Caco-2 (cell line): Measurements from ENCODE around the gene CHSY1. TPM values are rescaled to one million over a fixed set of nuclear protein-coding genes. Genes with fewer than 3 reads are reported as not detected.
A peak's percentile ranks its signal among the peaks of the same experiment; 100 is the strongest.

Experiments
- BruUV-seq: library from RNA; stranded (reverse); fragments of 400-500 nt; replicated peaks from 2 replicates; lab custom pipeline; 2021; lab: Mats Ljungman, UMichigan
- CTCF ChIA-PET: fragments of 300-600 bp; sonication (Branson Sonifier 250); formaldehyde crosslinking; loops from one replicate; lab custom pipeline; 2022; ENCODE audit warnings: antibody characterized with exemption; lab: Charles Lee
- POLR2A ChIA-PET: fragments of 300-600 bp; sonication (Branson Sonifier 250); formaldehyde crosslinking; loops from one replicate; lab custom pipeline; 2022; ENCODE audit warnings: antibody characterized with exemption; lab: Charles Lee
- DNase-seq, 2 experiments: peaks; one replicate each; pipeline versions ENCODE4 v3.0.0 to v3.0.0-alpha.2; 2020 to 2022
- H3K27me3 ChIP-seq: replicated peaks from 2 replicates; pipeline ENCODE4 v1.6.0; 2011; ENCODE audit warnings: low read length; ENCODE audit not compliant: control insufficient read depth, insufficient read depth
- H3K36me3 ChIP-seq: 2 replicates; pipeline ENCODE4 v1.5.1; 2011; ENCODE audit warnings: low read length; ENCODE audit not compliant: control insufficient read depth, insufficient read depth
- H3K4me1 ChIP-seq: fragments of 250-450 bp; sonication (Bioruptor Pico); 2 replicates; pipeline ENCODE4 v1.5.1; 2020; ENCODE audit warnings: mild to moderate bottlenecking
- H3K4me3 ChIP-seq: 2 replicates; pipeline ENCODE4 v1.5.1; 2011; ENCODE audit warnings: low read depth, mild to moderate bottlenecking, control low read depth, low read length
- H3K9me3 ChIP-seq: fragments of 250-450 bp; sonication (Bioruptor Pico); 2 replicates; pipeline ENCODE4 v1.5.1; 2020; ENCODE audit warnings: mild to moderate bottlenecking, moderate library complexity
- H3K27ac Mint-ChIP-seq: one replicate; pipeline ENCODE4 v1.8.0; 2022; ENCODE audit warnings: mixed read lengths; ENCODE audit not compliant: unreplicated experiment
- H3K27me3 Mint-ChIP-seq: one replicate; pipeline ENCODE4 v1.8.0; 2022; ENCODE audit warnings: mixed read lengths; ENCODE audit not compliant: insufficient read depth, unreplicated experiment
- H3K36me3 Mint-ChIP-seq: one replicate; pipeline ENCODE4 v1.8.0; 2022; ENCODE audit warnings: mild to moderate bottlenecking, mixed read lengths; ENCODE audit not compliant: insufficient read depth, unreplicated experiment
- H3K4me1 Mint-ChIP-seq: one replicate; pipeline ENCODE4 v1.8.0; 2022; ENCODE audit warnings: low read depth, mixed read lengths; ENCODE audit not compliant: unreplicated experiment
- H3K4me3 Mint-ChIP-seq: one replicate; pipeline ENCODE4 v1.8.0; 2022; ENCODE audit warnings: mild to moderate bottlenecking, moderate library complexity, mixed read lengths; ENCODE audit not compliant: unreplicated experiment
- H3K9me3 Mint-ChIP-seq: one replicate; pipeline ENCODE4 v1.8.0; 2022; ENCODE audit warnings: mixed read lengths; ENCODE audit not compliant: unreplicated experiment
- intact Hi-C: fragments of 100-400 bp; cut with micrococcal nuclease; formaldehyde crosslinking; loops from one replicate; pipeline ENCODE4 v1.10.0; 2022; ENCODE audit not compliant: unreplicated experiment
- total RNA-seq: library from RNA; stranded (reverse); gene quantifications from 2 replicates; pipeline ENCODE4 v1.2.3, GENCODE V29; 2022
- TF ChIP-seq, protein P1 (sequence below), 2 experiments: fragments of 200-600 bp in 1 of 2; IDR thresholded peaks; 1 replicate in 1 of 2; 2 replicates in 1 of 2; pipeline versions ENCODE4 v1.5.1 to v1.8.0; 2011 to 2022; ENCODE audit warnings: antibody characterized with exemption in 1 of 2, control low read depth in 1 of 2, inconsistent platforms in 1 of 2, low read depth in 1 of 2, low read length in 1 of 2, mild to moderate bottlenecking in 1 of 2, moderate library complexity in 1 of 2; ENCODE audit not compliant: insufficient read depth in 1 of 2, severe bottlenecking in 1 of 2, unreplicated experiment in 1 of 2

Gene CHSY1
- total RNA-seq, 1 experiment from 2014 or later, result 18.7 TPM

GRCh38 chr15:101203607-101204189 lies 48.1 kb downstream of the CHSY1 start:
- CTCF ChIA-PET, result no interaction called here
- Histone ChIP-seq H3K4me3 (no peak overlapping the region), H3K9me3 (no peaks in the 10 kb centered on the region), H3K4me1 (no peaks in the 10 kb centered on the region), H3K27me3 (no peaks in the 10 kb centered on the region), H3K36me3 (no peaks in the 10 kb centered on the region; the same call in 1 of the 2 replicates)
- no peak for DNase-seq
- BruUV-seq, result no TSS peak
- H3K4me3 Mint-ChIP-seq, result no peak overlapping the region
- no peak overlapping the region for H3K27ac Mint-ChIP-seq
- no peaks in the 10 kb centered on the region for H3K27me3 Mint-ChIP-seq
- TF ChIP-seq, protein P1, sequence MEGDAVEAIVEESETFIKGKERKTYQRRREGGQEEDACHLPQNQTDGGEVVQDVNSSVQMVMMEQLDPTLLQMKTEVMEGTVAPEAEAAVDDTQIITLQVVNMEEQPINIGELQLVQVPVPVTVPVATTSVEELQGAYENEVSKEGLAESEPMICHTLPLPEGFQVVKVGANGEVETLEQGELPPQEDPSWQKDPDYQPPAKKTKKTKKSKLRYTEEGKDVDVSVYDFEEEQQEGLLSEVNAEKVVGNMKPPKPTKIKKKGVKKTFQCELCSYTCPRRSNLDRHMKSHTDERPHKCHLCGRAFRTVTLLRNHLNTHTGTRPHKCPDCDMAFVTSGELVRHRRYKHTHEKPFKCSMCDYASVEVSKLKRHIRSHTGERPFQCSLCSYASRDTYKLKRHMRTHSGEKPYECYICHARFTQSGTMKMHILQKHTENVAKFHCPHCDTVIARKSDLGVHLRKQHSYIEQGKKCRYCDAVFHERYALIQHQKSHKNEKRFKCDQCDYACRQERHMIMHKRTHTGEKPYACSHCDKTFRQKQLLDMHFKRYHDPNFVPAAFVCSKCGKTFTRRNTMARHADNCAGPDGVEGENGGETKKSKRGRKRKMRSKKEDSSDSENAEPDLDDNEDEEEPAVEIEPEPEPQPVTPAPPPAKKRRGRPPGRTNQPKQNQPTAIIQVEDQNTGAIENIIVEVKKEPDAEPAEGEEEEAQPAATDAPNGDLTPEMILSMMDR (IDR thresholded peaks at IDR 0.05; ENCODE audit: insufficient read depth in 1 of 2, low read depth in 1 of 2, low read length in 1 of 2, severe bottlenecking in 1 of 2, unreplicated experiment in 1 of 2), result no peak
- no peaks in the 10 kb centered on the region for H3K9me3 Mint-ChIP-seq
- POLR2A ChIA-PET, result no interaction called here
- H3K36me3 Mint-ChIP-seq, result peaks cover 7% of the 10 kb centered on the region
- intact Hi-C loops, result no loop called here
- H3K4me1 Mint-ChIP-seq, result no peaks in the 10 kb centered on the region

DNA sequence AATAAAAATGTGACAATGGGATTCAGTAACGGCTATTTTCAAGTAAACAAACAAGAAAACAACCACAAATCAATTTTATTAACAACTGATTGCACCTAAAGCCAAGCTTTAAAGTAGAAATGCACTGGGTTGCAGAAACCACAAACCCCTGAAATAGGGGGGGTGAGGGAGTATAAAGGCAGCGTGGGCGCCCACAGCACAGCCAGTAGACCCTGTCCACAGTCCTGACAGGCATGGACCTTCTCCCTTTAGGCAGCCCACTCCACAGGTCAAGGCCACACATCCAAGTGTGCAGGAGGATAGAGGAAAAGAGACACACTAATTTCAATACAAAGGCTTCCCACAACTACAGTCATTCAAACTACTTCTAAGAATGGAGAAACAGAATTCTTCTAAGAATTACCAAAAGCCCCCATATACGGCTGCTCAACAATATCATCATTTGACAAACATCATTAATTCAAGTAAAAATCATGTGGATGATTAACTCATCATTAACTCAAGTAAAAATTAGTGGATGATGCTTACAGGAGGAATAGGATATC lies 48.7 kb downstream of the CHSY1 start:
- no peak overlapping the region for H3K4me3 ChIP-seq
- BruUV-seq, result no TSS peak
- CTCF ChIA-PET, result no interaction called here
- Mint-ChIP-seq H3K4me3 (no peak overlapping the region), H3K4me1 (no peaks in the 10 kb centered on the region), H3K27ac (no peak overlapping the region), H3K27me3 (no peaks in the 10 kb centered on the region), H3K36me3 (peaks cover 7% of the 10 kb centered on the region), H3K9me3 (no peaks in the 10 kb centered on the region)
- H3K4me1 ChIP-seq, result no peaks in the 10 kb centered on the region
- no peaks in the 10 kb centered on the region for H3K9me3 ChIP-seq
- DNase-seq, result no peak
- intact Hi-C loops, result no loop called here
- TF ChIP-seq, protein P1 (IDR thresholded peaks at IDR 0.05; ENCODE audit: insufficient read depth in 1 of 2, low read depth in 1 of 2, low read length in 1 of 2, severe bottlenecking in 1 of 2, unreplicated experiment in 1 of 2), result no peak
- H3K27me3 ChIP-seq, result no peaks in the 10 kb centered on the region
- H3K36me3 ChIP-seq, result no peaks in the 10 kb centered on the region; the same call in 1 of the 2 replicates
- POLR2A ChIA-PET, result no interaction called here

- H3K36me3 ChIP-seq, result no peaks in the 10 kb centered on the region
- no peaks in the 10 kb centered on the region for H3K9me3 Mint-ChIP-seq
- H3K9me3 ChIP-seq, result no peaks in the 10 kb centered on the region
- POLR2A ChIA-PET, result no interaction called here
- TF ChIP-seq, protein P1 (IDR thresholded peaks at IDR 0.05; ENCODE audit: insufficient read depth in 1 of 2, low read depth in 1 of 2, low read length in 1 of 2, severe bottlenecking in 1 of 2, unreplicated experiment in 1 of 2), result no peak
- H3K4me3 Mint-ChIP-seq, result no peak overlapping the region
- intact Hi-C loops, result no loop called here
- CTCF ChIA-PET, result no interaction called here
- peaks cover 7% of the 10 kb centered on the region for H3K36me3 Mint-ChIP-seq
- no peak overlapping the region for H3K4me3 ChIP-seq
- no peaks in the 10 kb centered on the region for H3K27me3 Mint-ChIP-seq
- BruUV-seq, result no TSS peak
- peak in 1 of 2 experiments; percentile 21 for DNase-seq
- no peaks in the 10 kb centered on the region for H3K4me1 Mint-ChIP-seq
- H3K27ac Mint-ChIP-seq, result no peak overlapping the region
- no peaks in the 10 kb centered on the region for H3K27me3 ChIP-seq
- H3K4me1 ChIP-seq, result no peaks in the 10 kb centered on the region
Observed at GRCh38 chr15:101201411-101202174, 50.3 kb downstream of the CHSY1 start.
